Activated naive CD4-positive, alpha-beta T cell treated with anti-CD3 and anti-CD28 coated beads for 36 hours (primary cell): Measurements from ENCODE around the gene KRI1. TPM values are rescaled to one million over a fixed set of nuclear protein-coding genes. Genes with fewer than 3 reads are reported as not detected.
A peak's percentile ranks its signal among the peaks of the same experiment; 100 is the strongest.
"Not testable (repeated sequence)": the region's sequence is repeated elsewhere in the genome, so short reads cannot be mapped to it uniquely, and the experiment has no call there.

Source experiments
- CTCF ChIA-PET: fragments of 350-600 bp; sonication (Branson Sonifier 250); formaldehyde crosslinking; loops from one replicate; lab custom pipeline; 2021; ENCODE audit warnings: antibody characterized with exemption; lab: Charles Lee
- DNase-seq: peaks from one replicate; pipeline ENCODE4 v3.0.0-alpha.2; 2020
- H3K27ac Mint-ChIP-seq: one replicate; pipeline ENCODE4 v1.8.0; 2021; ENCODE audit warnings: mild to moderate bottlenecking, mixed read lengths
- H3K27me3 Mint-ChIP-seq: one replicate; pipeline ENCODE4 v1.8.0; 2021; ENCODE audit warnings: low read depth, mixed read lengths
- H3K36me3 Mint-ChIP-seq: one replicate; pipeline ENCODE4 v1.8.0; 2021; ENCODE audit warnings: low read depth, mixed read lengths
- H3K4me1 Mint-ChIP-seq: one replicate; pipeline ENCODE4 v1.8.0; 2021; ENCODE audit warnings: low read depth, mixed read lengths
- H3K4me3 Mint-ChIP-seq: one replicate; pipeline ENCODE4 v1.8.0; 2021; ENCODE audit warnings: mild to moderate bottlenecking, moderate library complexity, mixed read lengths
- H3K9me3 Mint-ChIP-seq: one replicate; pipeline ENCODE4 v1.8.0; 2021; ENCODE audit warnings: mixed read lengths
- intact Hi-C: fragments of 100-400 bp; cut with micrococcal nuclease; formaldehyde crosslinking; loops from one replicate; pipeline ENCODE4 v1.15.1; 2023
- total RNA-seq, 2 experiments: library from RNA; stranded (reverse); gene quantifications; one replicate each; pipeline ENCODE4 v1.2.3, GENCODE V29; 2021

KRI1 gene
- total RNA-seq, 2 experiments from 2014 or later, result 50.2 to 51.7 TPM

DNA sequence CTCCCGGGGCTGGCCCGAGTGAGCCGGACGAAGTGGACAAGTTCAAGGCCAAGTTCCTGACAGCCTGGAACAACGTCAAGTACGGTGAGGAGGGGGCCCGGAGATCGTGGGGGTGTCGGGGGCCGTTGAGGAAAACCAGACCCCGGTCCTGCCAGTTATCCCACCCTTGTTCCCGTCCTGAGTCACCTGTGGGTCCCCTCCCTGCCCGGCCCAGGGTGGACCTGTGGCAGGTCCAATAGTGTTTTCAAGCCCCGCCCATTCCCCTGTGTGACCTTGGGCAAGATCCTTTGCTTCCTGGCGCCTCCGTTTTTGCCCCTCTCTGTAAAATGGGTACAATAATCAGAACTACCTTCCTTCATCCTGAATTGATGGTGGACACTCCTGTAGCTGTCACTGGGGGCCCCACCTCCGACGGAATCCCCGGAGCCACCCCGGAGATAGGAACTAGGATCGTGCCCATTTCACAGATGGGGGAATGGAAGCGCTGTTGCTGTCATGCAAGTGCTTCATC lies 21.5 kb downstream of the KRI1 start:
- DNase-seq, result peak; percentile 30
- Mint-ChIP-seq H3K4me1 (peaks cover 14% of the 10 kb centered on the region), H3K27me3 (no peaks in the 10 kb centered on the region), H3K36me3 (peaks cover 5% of the 10 kb centered on the region), H3K4me3 (peak overlapping the region; percentile 85), H3K27ac (peak overlapping the region; percentile 84), H3K9me3 (no peaks in the 10 kb centered on the region)
- intact Hi-C loops, result no loop called here
- CTCF ChIA-PET, result interaction anchor here (2.1 kb wide), 1 partner anchor 38 kb away, joined by 8 read pairs; no protein-coding TSS in a partner anchor

DNA sequence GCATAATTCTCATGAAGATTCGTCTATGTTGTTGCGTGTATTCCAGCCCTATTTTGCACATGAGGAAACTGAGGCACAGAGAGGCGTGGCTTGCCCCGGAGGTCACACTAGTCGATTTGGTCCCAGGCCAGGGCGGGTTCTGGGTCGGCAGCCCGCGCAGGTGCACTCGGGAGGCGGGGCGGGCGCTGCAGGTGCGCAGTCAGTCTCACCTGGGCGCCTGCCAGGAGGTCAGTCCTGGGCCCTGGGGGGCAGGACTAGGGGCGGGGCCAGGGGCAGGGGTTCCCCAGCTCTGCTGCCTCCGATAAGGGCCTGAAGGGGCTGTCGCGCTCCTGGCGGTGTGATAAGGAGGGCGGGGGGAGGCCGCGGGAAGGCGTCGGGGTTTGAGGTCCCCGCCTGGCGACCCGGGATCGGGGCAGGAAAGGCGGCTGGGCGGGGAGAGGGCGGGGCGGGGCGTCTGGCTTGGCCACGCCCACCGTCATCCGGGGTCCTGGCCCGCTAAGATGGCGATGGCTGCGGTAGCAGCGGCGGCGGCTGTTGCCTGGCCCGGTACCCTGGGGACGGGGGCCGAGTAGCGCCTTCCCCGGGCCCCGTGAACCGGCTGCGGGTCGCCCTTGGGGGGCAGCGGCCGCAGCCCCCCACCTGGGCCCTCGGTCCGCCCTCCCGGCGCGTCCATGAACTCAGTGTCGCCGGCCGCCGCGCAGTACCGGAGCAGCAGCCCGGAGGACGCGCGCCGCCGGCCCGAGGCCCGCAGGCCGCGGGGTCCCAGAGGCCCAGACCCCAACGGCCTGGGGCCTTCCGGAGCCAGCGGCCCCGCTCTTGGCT lies 22.2 kb downstream of the KRI1 start, which contains the start of gene ATG4D:
TSS of gene ATG4D (plus strand) at position 485 of the 822 bp plus-strand sequence. CDS start at position 672, 187 bp downstream.
- intact Hi-C loops, result loop anchor here (1.0 to 2.0 kb wide), 3 partner anchors 23 to 112 kb away; partner anchors contain the start of gene KRI1
- Mint-ChIP-seq H3K27ac (peak within 1 kb of the TSS; percentile 84), H3K4me1 (peaks cover 16% of the 10 kb centered on the region), H3K4me3 (peak within 1 kb of the TSS; percentile 85), H3K27me3 (peaks cover 5% of the 10 kb centered on the region), H3K36me3 (peaks cover 5% of the 10 kb centered on the region), H3K9me3 (no peaks in the 10 kb centered on the region)
- peak; percentile 78 for DNase-seq
- CTCF ChIA-PET, result interaction anchor here (1.3 to 3.5 kb wide), 2 partner anchors 28 to 38 kb away, joined by 4 to 28 read pairs; no protein-coding TSS in a partner anchor

DNA sequence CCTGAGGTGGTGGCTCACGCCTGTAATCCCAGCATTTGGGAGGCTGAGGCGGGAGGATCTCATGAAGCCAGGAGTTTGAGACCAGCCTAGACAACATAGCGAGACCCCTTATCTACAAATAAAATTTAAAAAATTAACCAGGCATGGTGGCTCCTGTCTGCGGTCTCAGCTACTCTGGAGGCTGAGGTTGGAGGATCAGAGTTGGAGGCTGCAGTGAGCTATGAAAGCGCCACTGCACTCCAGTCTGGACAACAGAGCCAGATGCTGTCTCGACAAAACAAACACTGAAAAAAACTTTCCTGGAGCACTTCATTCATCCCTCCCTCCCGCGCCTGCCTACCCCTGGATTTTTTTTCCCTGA lies 22.8 kb downstream of the KRI1 start:
- H3K27me3 Mint-ChIP-seq, result peaks cover 11% of the 10 kb centered on the region
- CTCF ChIA-PET, result interaction anchor here (0.7 to 3.5 kb wide), 5 partner anchors 18 to 37 kb away, joined by 3 to 28 read pairs (median 4); no protein-coding TSS in a partner anchor
- no peaks in the 10 kb centered on the region for H3K9me3 Mint-ChIP-seq
- intact Hi-C loops, result loop anchor here (1.0 to 2.0 kb wide), 3 partner anchors 23 to 112 kb away; partner anchors contain the start of gene KRI1
- peaks cover 16% of the 10 kb centered on the region for H3K4me1 Mint-ChIP-seq
- H3K36me3 Mint-ChIP-seq, result peaks cover 5% of the 10 kb centered on the region
- peak overlapping the region; percentile 78 for H3K4me3 Mint-ChIP-seq
- no peak for DNase-seq
- peak overlapping the region; percentile 59 for H3K27ac Mint-ChIP-seq

DNA sequence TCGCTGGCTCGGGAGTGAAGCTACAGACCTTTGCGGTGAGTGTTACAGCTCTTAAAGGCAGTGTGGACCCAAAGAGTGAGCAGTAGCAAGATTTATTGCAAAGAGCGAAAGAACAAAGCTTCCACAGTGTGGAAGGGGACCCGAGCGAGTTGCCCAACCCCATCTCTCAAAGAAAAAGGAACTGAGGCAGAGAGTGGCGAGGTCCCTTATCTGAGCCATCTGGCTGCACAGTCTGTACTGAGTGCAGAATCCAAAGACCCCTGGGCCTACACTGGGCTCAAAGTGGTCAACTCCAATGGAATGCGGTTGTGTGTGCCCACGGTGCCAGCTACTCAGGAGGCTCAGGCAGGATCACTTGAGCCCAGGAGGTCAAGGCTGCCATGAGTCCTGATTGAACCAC lies 26.8 kb downstream of the KRI1 start:
- H3K27ac Mint-ChIP-seq, DNase-seq, CTCF ChIA-PET, H3K4me1 Mint-ChIP-seq, H3K36me3 Mint-ChIP-seq, intact Hi-C loops, H3K4me3 Mint-ChIP-seq, H3K9me3 Mint-ChIP-seq: not testable (repeated sequence)
- peaks cover 15% of the 10 kb centered on the region for H3K27me3 Mint-ChIP-seq

DNA sequence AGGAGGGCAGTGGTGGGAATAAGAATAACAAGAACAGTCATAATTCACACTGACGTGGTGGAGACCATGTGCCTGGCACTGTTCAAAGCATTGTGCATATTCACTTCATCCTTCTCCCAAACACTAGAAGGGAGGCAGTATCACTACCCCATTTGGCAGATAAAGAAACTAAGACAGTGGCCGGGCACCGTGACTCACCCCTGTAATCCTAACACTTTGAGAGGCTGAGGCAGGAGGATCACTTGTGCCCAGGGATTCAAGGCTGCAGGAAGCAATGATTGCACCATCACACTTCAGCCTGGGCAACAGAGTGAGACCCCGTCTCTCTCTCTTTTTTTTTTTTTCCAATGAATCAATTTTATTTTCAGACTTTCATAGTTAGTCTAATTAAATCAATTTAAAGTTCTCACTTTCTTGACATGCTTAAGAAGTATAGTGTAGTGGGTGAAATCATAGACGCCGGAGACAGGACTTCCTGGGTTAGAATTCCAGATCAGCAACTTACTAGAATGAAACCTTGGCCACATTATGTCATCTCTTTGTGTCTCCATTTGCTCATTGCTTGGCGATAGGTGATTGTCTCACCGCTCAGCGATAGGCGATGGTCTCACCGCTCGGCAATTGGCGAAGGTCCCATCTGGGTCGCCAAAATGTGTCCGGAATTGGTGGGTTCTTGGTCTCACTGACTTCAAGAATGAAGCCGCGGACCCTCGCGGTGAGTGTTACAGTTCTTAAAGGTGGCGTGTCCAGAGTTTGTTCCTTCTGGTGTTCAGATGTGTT lies 27.4 kb downstream of the KRI1 start:
- Mint-ChIP-seq H3K4me3 (no peak overlapping the region), H3K27me3 (peaks cover 15% of the 10 kb centered on the region), H3K36me3 (no peaks in the 10 kb centered on the region), H3K4me1 (peaks cover 5% of the 10 kb centered on the region), H3K27ac (no peak overlapping the region), H3K9me3 (no peaks in the 10 kb centered on the region)
- intact Hi-C loops, result no loop called here
- no peak for DNase-seq
- CTCF ChIA-PET, result interaction anchor here (0.9 kb wide), 1 partner anchor 25 kb away, joined by 3 read pairs; no protein-coding TSS in a partner anchor

DNA sequence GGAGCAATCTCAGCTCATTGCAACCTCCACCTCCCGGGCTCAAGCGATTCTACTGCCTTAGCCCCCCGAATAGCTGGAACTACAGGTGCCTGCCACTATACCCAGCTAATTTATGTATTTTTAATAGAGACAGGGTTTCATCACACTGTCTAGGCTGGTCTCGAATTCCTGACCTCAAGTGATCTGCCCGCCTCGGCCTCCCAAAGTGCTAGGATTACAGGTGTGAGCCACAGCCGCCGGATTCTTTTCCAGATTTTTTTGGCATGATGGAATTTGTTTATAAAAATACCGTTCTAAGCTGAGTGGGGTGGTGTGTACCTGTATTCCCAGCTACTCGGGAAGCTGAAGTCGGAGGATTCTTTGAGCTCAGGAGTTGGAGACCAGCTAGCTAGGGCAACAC lies 28.1 kb downstream of the KRI1 start:
- Mint-ChIP-seq H3K4me1 (peaks cover 2% of the 10 kb centered on the region), H3K27ac (no peak overlapping the region), H3K36me3 (no peaks in the 10 kb centered on the region), H3K9me3 (no peaks in the 10 kb centered on the region), H3K4me3 (no peak overlapping the region), H3K27me3 (peaks cover 15% of the 10 kb centered on the region)
- CTCF ChIA-PET, result interaction anchor here (0.6 to 0.9 kb wide), 2 partner anchors 25 to 34 kb away, joined by 3 to 6 read pairs; no protein-coding TSS in a partner anchor
- DNase-seq, result no peak
- intact Hi-C loops, result no loop called here

DNA sequence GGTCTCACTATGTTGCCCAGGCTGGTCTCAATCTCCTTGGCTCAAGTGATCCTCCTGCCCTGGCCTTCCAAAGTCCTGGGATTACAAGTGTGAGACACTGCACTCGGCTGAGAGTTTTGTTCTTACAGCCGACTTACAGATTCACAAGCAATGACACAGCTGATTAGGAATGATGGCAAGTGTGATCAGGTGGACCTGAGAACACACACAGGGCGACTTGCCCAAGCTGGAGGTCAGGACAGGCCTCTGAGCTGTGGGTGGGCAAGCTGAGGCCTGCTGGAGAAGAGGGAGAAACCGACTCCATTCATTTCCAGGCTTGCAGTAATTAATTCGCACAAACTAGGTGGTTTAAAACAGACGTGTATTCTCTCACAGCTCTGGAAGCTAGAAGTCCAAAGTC lies 30.2 kb downstream of the KRI1 start:
- Mint-ChIP-seq H3K4me1 (peaks cover 2% of the 10 kb centered on the region), H3K4me3 (no peak overlapping the region), H3K27me3 (peaks cover 15% of the 10 kb centered on the region), H3K36me3 (no peaks in the 10 kb centered on the region), H3K27ac (no peak overlapping the region), H3K9me3 (peaks cover 2% of the 10 kb centered on the region)
- intact Hi-C loops, result no loop called here
- CTCF ChIA-PET, result interaction anchor here (0.7 to 1.7 kb wide), 5 partner anchors 13 to 165 kb away, joined by 3 to 10 read pairs (median 3); partner anchors contain the start of gene QTRT1
- no peak for DNase-seq

DNA sequence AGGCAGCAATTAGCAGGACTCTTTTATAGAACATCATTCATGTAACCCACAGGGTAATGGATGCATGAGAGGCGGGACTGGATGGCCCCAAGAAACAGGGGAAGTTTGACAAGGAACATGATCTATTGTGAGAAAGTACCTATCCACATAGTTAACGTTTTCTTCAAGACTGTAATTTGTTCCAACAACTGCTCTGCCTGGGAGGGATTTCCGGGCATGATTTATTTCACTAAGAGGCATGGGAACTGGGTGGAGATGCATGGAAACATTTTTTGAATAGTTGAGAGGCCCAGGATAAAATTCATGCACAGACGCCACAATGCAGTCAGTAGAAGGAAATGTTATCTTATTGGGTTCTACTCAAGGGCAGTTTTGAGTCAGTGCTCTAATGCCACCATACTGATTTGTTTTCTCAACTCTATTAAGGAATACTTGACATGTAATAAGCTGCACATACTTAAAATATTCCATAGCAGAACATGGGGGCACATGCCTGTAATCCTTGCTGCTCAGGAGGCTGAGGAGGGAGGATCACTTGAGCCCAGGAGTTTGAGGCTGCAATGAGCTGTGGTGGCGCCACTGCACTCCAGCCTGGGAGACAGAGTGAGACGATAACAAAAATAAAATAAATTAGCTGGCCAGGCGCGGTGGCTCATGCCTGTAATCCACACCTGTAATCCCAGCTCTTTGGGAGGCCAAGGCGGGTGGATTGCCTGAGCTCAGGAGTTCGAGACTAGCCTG lies 32.0 kb downstream of the KRI1 start:
- peaks cover under 1% of the 10 kb centered on the region for H3K4me1 Mint-ChIP-seq
- DNase-seq, result no peak
- CTCF ChIA-PET, result interaction anchor here (0.8 to 1.7 kb wide), 3 partner anchors 22 to 166 kb away, joined by 3 to 10 read pairs (median 3); no protein-coding TSS in a partner anchor
- H3K36me3 Mint-ChIP-seq, result no peaks in the 10 kb centered on the region
- H3K9me3 Mint-ChIP-seq, result peaks cover 2% of the 10 kb centered on the region
- H3K27me3 Mint-ChIP-seq, result peaks cover 12% of the 10 kb centered on the region
- no peak overlapping the region for H3K27ac Mint-ChIP-seq
- no peak overlapping the region for H3K4me3 Mint-ChIP-seq
- intact Hi-C loops, result no loop called here

DNA sequence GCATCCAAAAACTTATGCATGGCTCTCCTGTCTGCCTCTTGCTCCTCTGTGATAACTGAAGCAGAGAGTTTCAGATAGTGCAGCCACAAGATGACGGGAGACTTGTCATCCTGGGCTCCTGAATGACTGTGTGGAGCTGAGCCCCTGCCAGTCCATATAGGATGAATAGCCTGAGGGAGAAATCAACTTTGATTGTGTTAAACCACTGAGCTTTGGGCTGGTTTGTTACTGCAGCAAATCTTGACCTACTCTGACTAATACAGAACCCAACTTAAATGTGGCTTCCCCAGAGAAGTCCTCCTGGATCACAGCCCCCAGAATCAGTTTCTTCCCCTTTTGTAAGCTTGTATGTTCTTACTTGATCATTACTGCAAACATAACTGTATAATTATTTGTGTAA lies 33.4 kb downstream of the KRI1 start:
- peaks cover 2% of the 10 kb centered on the region for H3K9me3 Mint-ChIP-seq
- intact Hi-C loops, result no loop called here
- no peak for DNase-seq
- H3K4me1 Mint-ChIP-seq, result no peaks in the 10 kb centered on the region
- H3K27ac Mint-ChIP-seq, result no peak overlapping the region
- peaks cover 3% of the 10 kb centered on the region for H3K27me3 Mint-ChIP-seq
- no peaks in the 10 kb centered on the region for H3K36me3 Mint-ChIP-seq
- CTCF ChIA-PET, result interaction anchor here (0.7 to 0.9 kb wide), 2 partner anchors 10 to 233 kb away, joined by 3 read pairs; no protein-coding TSS in a partner anchor
- no peak overlapping the region for H3K4me3 Mint-ChIP-seq

DNA sequence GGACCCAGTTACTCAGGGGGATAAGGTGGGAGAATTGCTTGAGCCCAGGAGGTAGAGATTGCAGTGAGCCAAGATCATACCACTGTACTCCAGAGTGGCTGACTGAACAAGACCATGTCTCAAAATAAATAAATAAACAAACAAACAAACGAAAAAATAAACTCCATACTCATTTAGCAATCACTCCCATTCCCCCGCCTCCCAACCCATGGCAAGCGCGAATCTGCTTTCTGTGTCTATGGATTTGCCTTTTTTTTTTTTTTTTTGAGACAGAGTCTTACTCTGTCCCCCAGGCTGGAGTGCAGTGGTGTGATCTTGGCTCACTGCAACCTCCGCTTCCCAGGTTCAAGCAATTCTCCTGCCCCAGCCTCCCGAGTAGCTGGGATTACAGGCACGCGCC lies 38.9 kb downstream of the KRI1 start:
- H3K36me3 Mint-ChIP-seq, H3K9me3 Mint-ChIP-seq, DNase-seq, H3K27ac Mint-ChIP-seq, H3K27me3 Mint-ChIP-seq, H3K4me1 Mint-ChIP-seq, H3K4me3 Mint-ChIP-seq, intact Hi-C loops: not testable (repeated sequence)
- CTCF ChIA-PET, result interaction anchor here (0.6 kb wide), 1 partner anchor 11 kb away, joined by 3 read pairs; no protein-coding TSS in a partner anchor

DNA sequence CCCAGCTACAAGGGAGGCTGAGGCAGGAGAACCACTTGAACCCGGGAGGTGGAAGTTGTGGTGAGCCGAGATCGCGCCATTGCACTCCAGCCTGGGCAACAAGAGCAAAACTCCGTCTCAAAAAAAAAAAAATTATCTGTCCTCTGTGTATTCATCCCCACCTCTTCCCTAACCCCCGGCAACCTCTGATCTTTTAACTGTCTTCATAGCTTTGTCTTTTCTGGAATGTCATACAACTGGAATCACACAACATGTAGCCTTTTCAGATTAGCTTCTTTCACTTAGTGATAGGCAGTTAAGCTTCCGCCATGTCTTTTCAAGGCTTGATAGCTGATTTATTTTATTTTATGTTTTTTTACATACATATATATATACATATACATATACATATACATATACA lies 40.2 kb downstream of the KRI1 start:
- H3K36me3 Mint-ChIP-seq, result no peaks in the 10 kb centered on the region
- no peaks in the 10 kb centered on the region for H3K9me3 Mint-ChIP-seq
- CTCF ChIA-PET, result interaction anchor here (0.5 to 0.7 kb wide), 2 partner anchors 16 to 17 kb away, joined by 3 to 4 read pairs; no protein-coding TSS in a partner anchor
- no peak for DNase-seq
- no peaks in the 10 kb centered on the region for H3K27me3 Mint-ChIP-seq
- H3K4me1 Mint-ChIP-seq, result no peaks in the 10 kb centered on the region
- H3K27ac Mint-ChIP-seq, result no peak overlapping the region
- no peak overlapping the region for H3K4me3 Mint-ChIP-seq
- intact Hi-C loops, result no loop called here
